HepG2 (cell line): Measurements from ENCODE around the gene SNRPD3. TPM values are rescaled to one million over a fixed set of nuclear protein-coding genes. Genes with fewer than 3 reads are reported as not detected.

ENCODE experiments used
- ATAC-seq: fragments of 200-7000 bp; cut with Tn5 transposase; 3 replicates; pipeline ENCODE4 v1.9.1; 2020; ENCODE audit warnings: mild to moderate bottlenecking, moderate library complexity
- BruUV-seq: library from RNA; stranded (reverse); fragments of 400-500 nt; replicated peaks from 2 replicates; lab custom pipeline; 2021; lab: Mats Ljungman, UMichigan
- CTCF ChIA-PET: fragments of 300-600 bp; formaldehyde crosslinking; extraction: SDS; loops from one replicate; lab custom pipeline; 2021; ENCODE audit warnings: low total read pairs, inconsistent platforms, low intra/inter-chr PET ratio; lab: Yijun Ruan, JAX
- POLR2A ChIA-PET: fragments of 350-600 bp; sonication (Branson Sonifier 250); formaldehyde crosslinking; loops from one replicate; lab custom pipeline; 2020; ENCODE audit warnings: antibody characterized with exemption, inconsistent platforms; lab: Yijun Ruan, JAX
- DNase-seq: peaks from one replicate; pipeline ENCODE4 v3.0.0-alpha.2; 2015; ENCODE audit warnings: low spot score
- FAIRE-seq: peaks from 3 replicates; lab custom pipeline; 2011; peaks lifted over from hg19 to GRCh38; lab: Jason Lieb, UNC
- H2AFZ ChIP-seq: one replicate; pipeline ENCODE4 v1.6.1; 2011; ENCODE audit warnings: low read length, inconsistent platforms
- H3K27ac ChIP-seq: fragments of 300-600 bp; 3 replicates; pipeline ENCODE4 v1.8.0; 2011; ENCODE audit warnings: mixed run types, mild to moderate bottlenecking, mixed read lengths, low read length, inconsistent platforms; ENCODE audit not compliant: insufficient read depth; ENCODE audit errors: extremely low read length
- H3K27me3 ChIP-seq, 2 experiments: fragments of 200-600 bp in 1 of 2; 2 replicates in 1 of 2; 3 replicates in 1 of 2; pipeline versions ENCODE4 v1.6.0 to v1.8.0; 2011; ENCODE audit warnings: low read length in 2 of 2, mild to moderate bottlenecking in 2 of 2, moderate library complexity in 2 of 2, inconsistent platforms in 1 of 2; ENCODE audit not compliant: insufficient read depth in 2 of 2, control insufficient read depth in 1 of 2
- H3K36me3 ChIP-seq, 2 experiments: fragments of 200-600 bp in 1 of 2; replicated peaks in 1 of 2; 2 replicates in 1 of 2; 3 replicates in 1 of 2; pipeline versions ENCODE4 v1.5.1 to v1.8.0; 2011; ENCODE audit warnings: low read length in 2 of 2, inconsistent platforms in 1 of 2; ENCODE audit not compliant: insufficient read depth in 2 of 2, control insufficient read depth in 1 of 2
- H3K4me1 ChIP-seq: 2 replicates; pipeline ENCODE4 v1.5.1; 2012; ENCODE audit warnings: low read length, inconsistent platforms; ENCODE audit not compliant: insufficient read depth
- H3K4me2 ChIP-seq: 2 replicates; pipeline ENCODE4 v1.6.0; 2011; ENCODE audit warnings: low read depth, low read length, inconsistent platforms
- H3K4me3 ChIP-seq, 3 experiments: fragments of 200-600 bp in 1 of 3; sonication (generic), shearing (Covaris generic) in 1 of 3; replicated peaks in 1 of 3; 2 replicates each; pipeline ENCODE4 v1.5.1; 2011 to 2016; ENCODE audit warnings: low read length in 3 of 3, inconsistent platforms in 2 of 3, low read depth in 2 of 3, mild to moderate bottlenecking in 2 of 3, control low read depth in 1 of 3, mixed read lengths in 1 of 3; ENCODE audit not compliant: insufficient read depth in 1 of 3
- H3K79me2 ChIP-seq: one replicate; pipeline ENCODE4 v1.6.1; 2011; ENCODE audit warnings: low read length, inconsistent platforms; ENCODE audit not compliant: insufficient read depth
- H3K9ac ChIP-seq: 2 replicates; pipeline ENCODE4 v1.6.0; 2011; ENCODE audit warnings: mild to moderate bottlenecking, low read depth, low read length, inconsistent platforms; ENCODE audit not compliant: insufficient read depth
- H3K9me3 ChIP-seq: 2 replicates; pipeline ENCODE4 v1.5.1; 2012; ENCODE audit warnings: mild to moderate bottlenecking, low read length
- H4K20me1 ChIP-seq: 2 replicates; pipeline ENCODE4 v1.6.0; 2011; ENCODE audit warnings: inconsistent platforms, mild to moderate bottlenecking, low read length, moderate library complexity; ENCODE audit not compliant: insufficient read depth
- HNRNPL ChIP-seq: fragments of 200-400 bp; formaldehyde crosslinking; IDR thresholded peaks from 2 replicates; pipeline ENCODE4 v1.6.1; 2017; ENCODE audit warnings: mild to moderate bottlenecking, low read depth, low read length
- NFKB2 ChIP-seq: sonication (generic); formaldehyde crosslinking; IDR thresholded peaks from 2 replicates; pipeline ENCODE4 v1.4.0; 2020; ENCODE audit warnings: missing genetic modification reagents, borderline replicate concordance
- REPIN1 ChIP-seq: sonication (generic); formaldehyde crosslinking; IDR thresholded peaks from 2 replicates; pipeline ENCODE4 v1.8.0; 2022; ENCODE audit warnings: missing genetic modification reagents, low read depth, mild to moderate bottlenecking, borderline replicate concordance
- SRF ChIP-seq: IDR thresholded peaks from 2 replicates; pipeline ENCODE4 v1.6.1; 2011; ENCODE audit warnings: mild to moderate bottlenecking, low read depth, low read length, moderate library complexity
- ZEB1 ChIP-seq: IDR thresholded peaks from 2 replicates; pipeline ENCODE4 v1.6.1; 2012; ENCODE audit warnings: mild to moderate bottlenecking, low read depth, inconsistent platforms; ENCODE audit not compliant: insufficient replicate concordance
- ZNF451 ChIP-seq: sonication (generic); formaldehyde crosslinking; IDR thresholded peaks from 2 replicates; pipeline ENCODE4 v1.5.0; 2020; ENCODE audit warnings: mild to moderate bottlenecking, missing genetic modification reagents
- WGBS: methylation state at CpG from one replicate; pipeline ENCODE4 v1.1.6; 2017; ENCODE audit warnings: low lambda C conversion rate; 5-methylcytosine and 5-hydroxymethylcytosine counted together
- in situ Hi-C: cut with HindIII; loops from 2 replicates; pipeline ENCODE4 v1.10.0; 2017; ENCODE audit warnings: low pct_unique_long_range_greater_than_20kb; ENCODE audit not compliant: extremely low pct_ligation_motif_present
- intact Hi-C: fragments of 100-400 bp; cut with micrococcal nuclease; formaldehyde crosslinking; loops from one replicate; pipeline ENCODE4 v1.10.0; 2022; ENCODE audit not compliant: unreplicated experiment
- polyA plus RNA-seq, 8 experiments: library from polyadenylated mRNA; depleted of rRNA in 3 of 8; stranded (reverse) in 7 of 8; unstranded in 1 of 8; fragments of >200 nt; fragmentation: Illumina TruSeq in 4 of 8; extraction: Trizol in 4 of 8; gene quantifications; 2 replicates each; pipeline versions ENCODE4 v1.2.1 to v1.2.3, GENCODE V29; 2011 to 2016; ENCODE audit warnings: low read depth in 4 of 8, missing spikeins in 1 of 8, mixed read lengths in 1 of 8; ENCODE audit not compliant: insufficient read depth in 1 of 8
- total RNA-seq, 5 experiments: library from RNA; depleted of rRNA; stranded (reverse); fragments of >200 nt; fragmentation: Illumina TruSeq; extraction: Trizol; gene quantifications; 2 replicates each; pipeline ENCODE4 v1.2.3, GENCODE V29; 2016; ENCODE audit warnings: low read depth in 1 of 5
- TF ChIP-seq, protein P1 (sequence below), 2 experiments: sonication (generic) in 1 of 2; formaldehyde crosslinking in 1 of 2; IDR thresholded peaks; 2 replicates each; pipeline versions ENCODE4 v1.6.1 to v1.9.0; 2014 to 2022; ENCODE audit warnings: antibody characterized with exemption in 1 of 2, borderline replicate concordance in 1 of 2, inconsistent platforms in 1 of 2, low read depth in 1 of 2, missing genetic modification reagents in 1 of 2

SNRPD3 gene
- total and polyA plus RNA-seq, 2 of the 13 experiments (the other 11 are each of a cell fraction or from before 2014, with no cell fraction given) = 110 to 209 TPM

DNA sequence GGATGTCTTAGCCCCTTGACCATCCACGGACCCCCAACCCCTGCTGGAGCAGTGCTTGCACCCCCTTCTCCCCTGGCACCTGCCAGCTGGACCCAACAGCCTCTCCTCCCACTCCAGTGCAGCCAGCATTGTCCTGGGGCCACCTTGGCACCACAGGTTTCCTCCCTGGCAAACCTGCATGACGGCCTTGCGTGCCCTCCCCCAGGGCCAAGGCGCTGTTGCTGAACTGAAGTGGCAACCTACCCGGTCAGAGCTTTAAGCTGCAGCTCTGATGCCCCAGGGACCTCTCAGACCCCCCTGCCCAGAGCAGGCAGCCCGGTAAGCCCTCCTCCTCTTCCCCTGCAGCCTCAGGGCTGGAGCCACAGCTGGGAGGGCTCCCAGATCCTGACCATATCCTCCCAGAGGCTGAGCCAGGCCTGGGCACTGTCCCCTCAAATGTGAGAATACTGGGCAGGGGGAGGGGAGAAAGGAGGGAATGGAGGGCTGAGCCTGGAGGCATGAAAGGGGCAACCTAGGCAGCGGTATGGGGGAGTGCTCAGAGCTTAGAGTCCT lies 38.8 kb downstream of the SNRPD3 start:
- no peak for ATAC-seq

More for the DNA sequence above, 38.8 kb downstream of the SNRPD3 start:
- no peaks in the 10 kb centered on the region for H4K20me1 ChIP-seq
- no peaks in the 10 kb centered on the region; a peak in 1 of 5 replicates for H3K27me3 ChIP-seq
- peaks cover 67% of the 10 kb centered on the region for H3K4me1 ChIP-seq
- no TSS peak for BruUV-seq
- ChIA-PET CTCF (no interaction called here), POLR2A (interaction anchor here (3.2 to 5.7 kb wide), 5 partner anchors 8 to 44 kb away, joined by 34 to 76 read pairs (median 67); partner anchors contain the start of genes GGT1, GUCD1 and SNRPD3)
- H3K9me3 ChIP-seq = no peaks in the 10 kb centered on the region
- H3K9ac ChIP-seq = 0 out of 2 replicates have a peak overlapping the region, but pooled peaks have one; percentile 11
- peak overlapping the region in 1 of 3 experiments; percentile 88; a peak in 1 of 6 replicates for H3K4me3 ChIP-seq
- no peak for TF ChIP-seq SRF
- TF ChIP-seq, protein P1, sequence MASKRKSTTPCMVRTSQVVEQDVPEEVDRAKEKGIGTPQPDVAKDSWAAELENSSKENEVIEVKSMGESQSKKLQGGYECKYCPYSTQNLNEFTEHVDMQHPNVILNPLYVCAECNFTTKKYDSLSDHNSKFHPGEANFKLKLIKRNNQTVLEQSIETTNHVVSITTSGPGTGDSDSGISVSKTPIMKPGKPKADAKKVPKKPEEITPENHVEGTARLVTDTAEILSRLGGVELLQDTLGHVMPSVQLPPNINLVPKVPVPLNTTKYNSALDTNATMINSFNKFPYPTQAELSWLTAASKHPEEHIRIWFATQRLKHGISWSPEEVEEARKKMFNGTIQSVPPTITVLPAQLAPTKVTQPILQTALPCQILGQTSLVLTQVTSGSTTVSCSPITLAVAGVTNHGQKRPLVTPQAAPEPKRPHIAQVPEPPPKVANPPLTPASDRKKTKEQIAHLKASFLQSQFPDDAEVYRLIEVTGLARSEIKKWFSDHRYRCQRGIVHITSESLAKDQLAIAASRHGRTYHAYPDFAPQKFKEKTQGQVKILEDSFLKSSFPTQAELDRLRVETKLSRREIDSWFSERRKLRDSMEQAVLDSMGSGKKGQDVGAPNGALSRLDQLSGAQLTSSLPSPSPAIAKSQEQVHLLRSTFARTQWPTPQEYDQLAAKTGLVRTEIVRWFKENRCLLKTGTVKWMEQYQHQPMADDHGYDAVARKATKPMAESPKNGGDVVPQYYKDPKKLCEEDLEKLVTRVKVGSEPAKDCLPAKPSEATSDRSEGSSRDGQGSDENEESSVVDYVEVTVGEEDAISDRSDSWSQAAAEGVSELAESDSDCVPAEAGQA (IDR thresholded peaks at IDR 0.05; ENCODE audit: low read depth) = no peak
- TF ChIP-seq, protein P1 (CRISPR knock-in tag; IDR thresholded peaks at IDR 0.05; ENCODE audit: borderline replicate concordance) = no peak
- peak; percentile 79 for TF ChIP-seq HNRNPL
- TF ChIP-seq ZEB1 = no peak
- no peak for TF ChIP-seq ZNF451 (CRISPR knock-in tag)
- peak; percentile 9; the same call in 1 of the 2 replicates for TF ChIP-seq NFKB2
- peak; percentile 59; the same call in 1 of the 2 replicates for TF ChIP-seq REPIN1 (CRISPR knock-in tag)
- 75% methylated on average over 6 of the region's 7 CpGs for WGBS
- H2AFZ ChIP-seq = no peak overlapping the region
- H3K36me3 ChIP-seq = peaks cover 0 to 2% of the 10 kb centered on the region in 2 experiments; a peak in 1 of 5 replicates
- intact Hi-C loops = no loop called here
- FAIRE-seq (no peak), DNase-seq (no peak)
- peaks cover 10% of the 10 kb centered on the region for H3K79me2 ChIP-seq
- peak overlapping the region; percentile 97 for H3K27ac ChIP-seq
- in situ Hi-C loops = loop anchor here (5.0 kb wide), 1 partner anchor 37 kb away; the partner anchor contains the start of genes GUCD1 and SNRPD3
- H3K4me2 ChIP-seq = peak overlapping the region; percentile 99; the same call in 1 of the 2 replicates
